GDM1 (cell line): Measurements from ENCODE around the gene GULP1.

Experiments used
- DNase-seq: peaks from one replicate; lab custom pipeline; 2025; lab: John Stamatoyannopoulos, UW

GULP1 gene

GRCh38 chr2:188322569-188323551 lies 31.2 kb downstream of the GULP1 start:
- no peak for DNase-seq

GRCh38 chr2:188324067-188324466 lies 32.4 kb downstream of the GULP1 start:
- DNase-seq, result no peak

- DNase-seq, result no peak
Observed at GRCh38 chr2:188326290-188326668, 34.6 kb downstream of the GULP1 start.

GRCh38 chr2:188326669-188327301 lies 35.1 kb downstream of the GULP1 start:
- no peak for DNase-seq

- no peak for DNase-seq
Observed at GRCh38 chr2:188327518-188328213, 36.0 kb downstream of the GULP1 start.

DNA sequence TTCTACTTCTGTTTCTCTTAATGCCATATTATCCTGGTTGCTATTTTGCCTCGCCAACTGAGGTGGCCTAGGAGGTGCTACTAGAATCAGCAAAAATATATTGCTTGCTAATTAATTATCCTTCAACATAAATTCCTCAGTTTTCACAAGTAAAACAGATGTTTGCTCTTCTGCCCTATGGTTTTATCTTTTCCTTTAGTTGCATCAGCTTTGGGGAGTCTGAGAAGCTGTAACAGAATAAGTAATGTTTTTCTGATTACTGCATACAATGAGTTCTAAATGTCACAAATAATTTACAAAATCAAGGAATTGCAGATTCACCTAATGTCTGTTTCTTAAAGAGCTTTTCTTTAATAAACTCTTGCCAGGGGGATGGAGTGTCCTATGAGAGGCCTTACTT lies 36.7 kb downstream of the GULP1 start:
- DNase-seq, result no peak

DNA sequence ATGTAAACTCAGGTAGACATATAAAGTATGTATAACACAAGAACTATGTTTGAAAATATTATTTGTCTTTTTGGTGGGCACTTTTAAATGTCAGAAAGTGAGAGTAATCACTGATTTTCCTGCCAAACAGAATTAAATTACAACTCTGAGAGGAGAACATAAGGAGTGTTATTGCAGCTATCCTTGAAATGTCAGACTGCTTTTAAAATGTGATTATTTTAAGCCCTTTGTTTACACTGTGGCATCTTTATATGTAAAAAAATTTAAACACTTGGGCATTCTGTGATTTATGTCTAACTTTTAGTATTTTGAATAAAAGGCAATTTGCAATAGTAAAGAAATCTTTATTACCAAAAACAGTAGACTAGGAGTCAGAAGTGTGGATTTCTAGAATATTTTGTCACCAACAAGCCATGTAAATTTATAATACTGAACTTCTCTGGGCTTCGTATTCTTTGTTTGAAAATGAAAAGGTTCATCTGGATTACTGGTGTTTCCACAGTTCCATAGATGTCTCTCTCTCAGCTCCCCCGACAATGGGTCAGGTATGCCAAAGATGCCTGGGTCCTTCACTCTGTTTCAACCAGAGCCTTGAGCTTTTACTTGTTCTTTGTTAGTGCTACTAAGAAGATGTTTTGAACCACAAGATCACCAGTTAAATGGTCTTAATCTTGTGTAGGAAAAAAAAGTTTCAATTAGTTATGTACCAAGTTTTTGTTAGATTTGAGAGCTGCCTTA lies 38.8 kb downstream of the GULP1 start:
- no peak for DNase-seq

- DNase-seq, result no peak
Observed at GRCh38 chr2:188332619-188333018, 40.9 kb downstream of the GULP1 start.

GRCh38 chr2:188333751-188334524 lies 42.3 kb downstream of the GULP1 start:
- DNase-seq, result no peak

GRCh38 chr2:188338463-188338862 lies 46.8 kb downstream of the GULP1 start:
- DNase-seq, result no peak

GRCh38 chr2:188340257-188340656 lies 48.6 kb downstream of the GULP1 start:
- no peak for DNase-seq

DNA sequence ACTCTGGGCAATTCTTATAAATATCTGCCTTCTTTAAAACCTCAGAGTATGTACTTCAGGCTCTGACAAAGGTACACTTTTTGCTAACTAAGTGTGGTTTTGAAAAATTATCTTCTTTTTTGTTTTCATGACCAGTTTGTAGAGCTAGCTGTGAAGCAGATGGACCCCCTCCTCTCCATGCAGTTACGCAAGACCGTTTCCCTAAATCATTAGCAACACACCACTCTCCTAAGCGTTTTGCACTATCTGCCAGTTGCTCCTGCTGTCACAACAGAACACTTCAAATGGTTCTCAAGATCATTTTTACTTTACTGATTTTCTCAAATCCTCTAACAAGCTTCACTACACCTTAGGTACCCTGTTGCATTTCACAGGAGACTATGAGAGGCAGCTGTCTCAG lies 53.3 kb downstream of the GULP1 start:
- DNase-seq, result no peak

GRCh38 chr2:188345426-188345825 lies 53.8 kb downstream of the GULP1 start:
- DNase-seq, result no peak

GRCh38 chr2:188345831-188346458 lies 54.3 kb downstream of the GULP1 start:
- DNase-seq, result no peak

DNA sequence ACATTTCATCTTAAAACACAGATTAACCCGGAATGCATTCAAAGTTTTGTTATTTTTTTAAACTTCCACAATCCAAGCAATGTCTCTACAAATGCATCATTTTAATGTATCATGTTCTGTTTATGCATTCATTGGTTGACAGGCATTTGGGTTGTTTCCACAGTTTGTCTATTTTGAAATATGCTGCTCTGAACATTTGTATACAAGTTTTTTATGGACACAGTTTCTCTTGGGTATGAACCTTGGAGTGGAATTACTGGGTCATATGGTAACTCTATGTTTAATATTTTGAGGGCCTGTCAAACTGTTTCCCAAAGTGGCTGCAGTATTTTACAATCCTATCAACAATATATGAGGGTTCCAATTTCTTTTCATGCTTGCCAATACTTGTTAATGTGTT lies 57.3 kb downstream of the GULP1 start:
- no peak for DNase-seq

DNA sequence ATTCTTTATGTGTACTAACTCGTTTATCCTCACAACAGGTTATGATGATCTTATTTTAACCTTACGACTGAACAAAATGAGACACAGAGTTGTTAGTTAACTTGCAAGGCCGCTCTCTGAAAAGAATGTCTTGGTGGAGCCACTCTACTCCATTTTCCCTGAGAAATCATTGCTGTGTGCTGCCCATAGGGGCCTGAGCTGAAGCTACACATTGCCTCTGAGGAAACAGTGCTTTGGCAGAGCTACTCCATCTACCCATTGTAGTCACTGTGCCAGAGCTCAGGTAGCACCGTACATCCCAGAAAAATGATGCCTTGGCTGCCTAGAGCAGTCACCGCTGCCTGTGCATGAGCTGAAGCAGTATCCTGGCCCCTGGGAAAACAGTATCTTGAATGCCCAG lies 61.6 kb downstream of the GULP1 start:
- DNase-seq, result no peak

- DNase-seq, result no peak
Observed at GRCh38 chr2:188360485-188361263, 69.0 kb downstream of the GULP1 start.

GRCh38 chr2:188364033-188364630 lies 72.5 kb downstream of the GULP1 start:
- DNase-seq, result no peak

DNA sequence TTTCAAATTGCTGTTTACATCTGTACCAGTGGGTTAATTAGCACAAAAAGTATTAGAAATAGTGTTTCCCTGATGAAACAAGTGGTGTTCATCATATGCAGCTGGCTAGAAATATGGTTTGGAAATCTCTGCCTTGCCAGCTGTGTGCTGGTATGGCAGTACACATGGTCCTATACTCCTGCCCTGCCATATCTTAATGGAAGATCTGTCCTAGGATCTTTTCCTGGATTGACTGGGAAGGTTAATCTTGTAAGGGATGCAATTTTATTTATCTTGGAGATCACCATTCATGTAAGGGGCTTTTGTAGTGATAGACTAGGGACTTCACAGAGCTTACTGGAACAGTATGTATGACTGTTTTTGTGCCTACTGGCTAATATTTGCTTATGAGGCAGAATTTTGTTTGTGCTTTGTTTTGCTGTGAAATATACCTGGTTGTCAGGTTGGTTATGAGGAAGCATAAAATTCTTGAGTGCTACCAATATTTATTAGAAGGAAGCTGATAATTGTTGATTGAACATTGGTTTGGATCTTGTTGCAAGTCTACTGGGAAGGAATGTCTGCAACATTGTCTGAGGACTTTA lies 73.5 kb downstream of the GULP1 start:
- no peak for DNase-seq
